Measurements from ENCODE around the gene DDX47.
"Not testable (repeated sequence)": the region's sequence is repeated elsewhere in the genome, so short reads cannot be mapped to it uniquely, and the experiment has no call there.

DDX47 gene

DNA sequence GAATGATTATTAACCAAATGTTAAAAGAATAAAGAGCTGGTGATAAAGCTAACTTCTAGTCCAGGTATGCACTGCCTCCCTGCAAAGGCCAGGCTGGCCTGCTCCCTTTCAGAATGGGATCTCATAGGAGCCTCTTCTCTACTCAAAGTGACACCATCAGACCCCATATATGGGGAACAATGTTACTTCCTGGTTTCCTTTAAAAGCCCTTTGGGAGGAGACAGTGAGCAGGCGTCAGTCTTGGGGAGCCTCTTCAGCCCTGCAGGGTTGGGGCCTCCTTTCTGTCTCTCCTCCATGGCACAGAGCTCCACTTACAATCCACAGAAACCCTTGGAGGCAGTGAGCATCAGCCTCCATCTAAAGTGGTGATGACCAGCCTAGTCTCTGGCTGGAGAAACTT, 60.9 kb downstream of the DDX47 start:
- no peak for TF ChIP-seq CSDC2 (CRISPR knock-in tag; IDR thresholded peaks at IDR 0.05)
- no peak for TF ChIP-seq ARNTL (CRISPR knock-in tag; IDR thresholded peaks at IDR 0.05; ENCODE audit: borderline replicate concordance, low read depth)
- TF ChIP-seq ZFP30 (CRISPR knock-in tag; IDR thresholded peaks at IDR 0.05), result no peak
- TF ChIP-seq GLIS3 (CRISPR knock-in tag; IDR thresholded peaks at IDR 0.05), result no peak
- TF ChIP-seq SNAI2 (CRISPR knock-in tag; IDR thresholded peaks at IDR 0.05), result no peak
- TF ChIP-seq ESRRG (CRISPR knock-in tag; IDR thresholded peaks at IDR 0.05), result no peak
- TF ChIP-seq TSHZ2 (CRISPR knock-in tag; IDR thresholded peaks at IDR 0.05), result no peak
- TF ChIP-seq TCF4 (CRISPR knock-in tag; IDR thresholded peaks at IDR 0.05; ENCODE audit: borderline replicate concordance), result no peak
- TF ChIP-seq RARB (CRISPR knock-in tag; IDR thresholded peaks at IDR 0.05), result no peak
- TF ChIP-seq PPARA (CRISPR knock-in tag; IDR thresholded peaks at IDR 0.05; ENCODE audit: borderline replicate concordance), result no peak
- TF ChIP-seq, protein P1, sequence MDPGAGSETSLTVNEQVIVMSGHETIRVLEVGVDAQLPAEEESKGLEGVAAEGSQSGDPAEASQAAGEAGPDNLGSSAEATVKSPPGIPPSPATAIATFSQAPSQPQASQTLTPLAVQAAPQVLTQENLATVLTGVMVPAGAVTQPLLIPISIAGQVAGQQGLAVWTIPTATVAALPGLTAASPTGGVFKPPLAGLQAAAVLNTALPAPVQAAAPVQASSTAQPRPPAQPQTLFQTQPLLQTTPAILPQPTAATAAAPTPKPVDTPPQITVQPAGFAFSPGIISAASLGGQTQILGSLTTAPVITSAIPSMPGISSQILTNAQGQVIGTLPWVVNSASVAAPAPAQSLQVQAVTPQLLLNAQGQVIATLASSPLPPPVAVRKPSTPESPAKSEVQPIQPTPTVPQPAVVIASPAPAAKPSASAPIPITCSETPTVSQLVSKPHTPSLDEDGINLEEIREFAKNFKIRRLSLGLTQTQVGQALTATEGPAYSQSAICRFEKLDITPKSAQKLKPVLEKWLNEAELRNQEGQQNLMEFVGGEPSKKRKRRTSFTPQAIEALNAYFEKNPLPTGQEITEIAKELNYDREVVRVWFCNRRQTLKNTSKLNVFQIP (CRISPR knock-in tag; IDR thresholded peaks at IDR 0.05; ENCODE audit: borderline replicate concordance, low read depth), result no peak
- TF ChIP-seq, protein P2, sequence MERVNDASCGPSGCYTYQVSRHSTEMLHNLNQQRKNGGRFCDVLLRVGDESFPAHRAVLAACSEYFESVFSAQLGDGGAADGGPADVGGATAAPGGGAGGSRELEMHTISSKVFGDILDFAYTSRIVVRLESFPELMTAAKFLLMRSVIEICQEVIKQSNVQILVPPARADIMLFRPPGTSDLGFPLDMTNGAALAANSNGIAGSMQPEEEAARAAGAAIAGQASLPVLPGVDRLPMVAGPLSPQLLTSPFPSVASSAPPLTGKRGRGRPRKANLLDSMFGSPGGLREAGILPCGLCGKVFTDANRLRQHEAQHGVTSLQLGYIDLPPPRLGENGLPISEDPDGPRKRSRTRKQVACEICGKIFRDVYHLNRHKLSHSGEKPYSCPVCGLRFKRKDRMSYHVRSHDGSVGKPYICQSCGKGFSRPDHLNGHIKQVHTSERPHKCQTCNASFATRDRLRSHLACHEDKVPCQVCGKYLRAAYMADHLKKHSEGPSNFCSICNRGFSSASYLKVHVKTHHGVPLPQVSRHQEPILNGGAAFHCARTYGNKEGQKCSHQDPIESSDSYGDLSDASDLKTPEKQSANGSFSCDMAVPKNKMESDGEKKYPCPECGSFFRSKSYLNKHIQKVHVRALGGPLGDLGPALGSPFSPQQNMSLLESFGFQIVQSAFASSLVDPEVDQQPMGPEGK (CRISPR knock-in tag; IDR thresholded peaks at IDR 0.05; ENCODE audit: borderline replicate concordance), result no peak
- TF ChIP-seq ZNF8 (CRISPR knock-in tag; IDR thresholded peaks at IDR 0.05), result no peak
- TF ChIP-seq ZFP3 (CRISPR knock-in tag; IDR thresholded peaks at IDR 0.05), result no peak
- TF ChIP-seq ZNF565 (CRISPR knock-in tag; conservative IDR thresholded peaks at IDR 0.05; ENCODE audit: low read depth), result no peak
- no peak for TF ChIP-seq ZC3H10 (CRISPR knock-in tag; IDR thresholded peaks at IDR 0.05)
- no peak for TF ChIP-seq CREB5 (CRISPR knock-in tag; IDR thresholded peaks at IDR 0.05; ENCODE audit: low read depth)
- TF ChIP-seq TOX (CRISPR knock-in tag; IDR thresholded peaks at IDR 0.05; ENCODE audit: borderline replicate concordance), result no peak
- no peak for TF ChIP-seq CSRNP3 (CRISPR knock-in tag; IDR thresholded peaks at IDR 0.05)
- ATAC-seq, result no peak

DNA sequence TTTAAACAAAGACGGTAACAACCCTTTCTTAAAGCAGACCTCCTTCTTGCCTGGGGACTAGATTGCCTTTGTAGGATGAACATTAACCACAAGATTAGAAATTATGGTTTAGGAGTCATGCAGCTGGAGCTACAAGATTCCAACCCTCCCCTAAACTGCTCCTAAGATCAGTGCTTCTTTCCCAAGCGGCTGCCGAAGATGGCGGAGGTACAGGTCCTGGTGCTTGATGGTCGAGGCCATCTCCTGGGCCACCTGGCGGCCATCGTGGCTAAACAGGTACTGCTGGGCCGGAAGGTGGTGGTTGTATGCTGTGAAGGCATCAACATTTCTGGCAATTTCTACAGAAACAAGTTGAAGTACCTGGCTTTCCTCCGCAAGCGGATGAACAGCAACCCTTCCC, 62.2 kb downstream of the DDX47 start:
- ATAC-seq, result not testable (repeated sequence)

GRCh38 chr12:12877153-12877768, 64.1 kb downstream of the DDX47 start:
- no peak for ATAC-seq
- TF ChIP-seq GLIS3 (CRISPR knock-in tag; IDR thresholded peaks at IDR 0.05) (no peak), OSR1 (CRISPR knock-in tag; IDR thresholded peaks at IDR 0.05) (no peak), ZC3H10 (CRISPR knock-in tag; IDR thresholded peaks at IDR 0.05) (no peak), ESRRG (CRISPR knock-in tag; IDR thresholded peaks at IDR 0.05) (no peak), BACH2 (CRISPR knock-in tag; IDR thresholded peaks at IDR 0.05; ENCODE audit: borderline replicate concordance) (no peak), ZFP3 (CRISPR knock-in tag; IDR thresholded peaks at IDR 0.05) (no peak), ARNTL (CRISPR knock-in tag; IDR thresholded peaks at IDR 0.05; ENCODE audit: borderline replicate concordance, low read depth) (no peak), ZNF70 (CRISPR knock-in tag; IDR thresholded peaks at IDR 0.05) (no peak), CSRNP3 (CRISPR knock-in tag; IDR thresholded peaks at IDR 0.05) (no peak), SNAI2 (CRISPR knock-in tag; IDR thresholded peaks at IDR 0.05) (no peak), CREB5 (CRISPR knock-in tag; IDR thresholded peaks at IDR 0.05; ENCODE audit: low read depth) (no peak)
- TF ChIP-seq, protein P2 (CRISPR knock-in tag; IDR thresholded peaks at IDR 0.05; ENCODE audit: borderline replicate concordance), result no peak
